Peyer's patch (tissue), 4 donors: Measurements from ENCODE around the gene AKTIP.

ENCODE experiments used
- POLR2A ChIP-seq, 2 donors: fragments of 450-650 bp; IDR thresholded peaks; one replicate each; pipeline ENCODE4 v1.5.1; 2017; ENCODE audit warnings: antibody characterized with exemption in 2 of 2, mild to moderate bottlenecking in 2 of 2, moderate library complexity in 2 of 2
- TF ChIP-seq, protein P1 (sequence below), 6 experiments: fragments of 450-650 bp in 4 of 6; fragments of 200-600 bp in 2 of 6; sonication (generic) in 1 of 6; IDR thresholded peaks; one replicate each; pipeline ENCODE4 v1.5.1; 2017 to 2019; ENCODE audit warnings: antibody characterized with exemption in 6 of 6, mild to moderate bottlenecking in 3 of 6, moderate library complexity in 1 of 6

DNA sequence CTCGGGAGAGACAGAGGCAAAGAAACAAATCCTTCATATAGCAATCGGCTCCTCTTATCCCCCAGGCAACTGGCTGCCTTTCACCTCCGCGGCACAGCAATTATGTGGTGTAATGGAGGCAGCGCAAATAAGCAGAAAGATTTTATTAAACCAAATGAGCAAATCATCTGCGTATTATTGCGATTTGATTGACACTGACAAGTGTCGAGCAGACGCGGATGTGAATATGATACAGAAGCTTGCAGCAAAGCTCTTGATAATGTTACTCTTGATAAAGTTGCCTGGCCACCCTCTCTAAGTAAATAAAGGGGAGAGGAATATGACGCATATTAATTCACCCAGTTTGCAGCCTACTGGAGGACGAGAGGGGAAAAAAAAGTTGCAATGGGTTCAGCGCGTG lies 26.5 kb upstream of the AKTIP start:
- TF ChIP-seq, protein P1, sequence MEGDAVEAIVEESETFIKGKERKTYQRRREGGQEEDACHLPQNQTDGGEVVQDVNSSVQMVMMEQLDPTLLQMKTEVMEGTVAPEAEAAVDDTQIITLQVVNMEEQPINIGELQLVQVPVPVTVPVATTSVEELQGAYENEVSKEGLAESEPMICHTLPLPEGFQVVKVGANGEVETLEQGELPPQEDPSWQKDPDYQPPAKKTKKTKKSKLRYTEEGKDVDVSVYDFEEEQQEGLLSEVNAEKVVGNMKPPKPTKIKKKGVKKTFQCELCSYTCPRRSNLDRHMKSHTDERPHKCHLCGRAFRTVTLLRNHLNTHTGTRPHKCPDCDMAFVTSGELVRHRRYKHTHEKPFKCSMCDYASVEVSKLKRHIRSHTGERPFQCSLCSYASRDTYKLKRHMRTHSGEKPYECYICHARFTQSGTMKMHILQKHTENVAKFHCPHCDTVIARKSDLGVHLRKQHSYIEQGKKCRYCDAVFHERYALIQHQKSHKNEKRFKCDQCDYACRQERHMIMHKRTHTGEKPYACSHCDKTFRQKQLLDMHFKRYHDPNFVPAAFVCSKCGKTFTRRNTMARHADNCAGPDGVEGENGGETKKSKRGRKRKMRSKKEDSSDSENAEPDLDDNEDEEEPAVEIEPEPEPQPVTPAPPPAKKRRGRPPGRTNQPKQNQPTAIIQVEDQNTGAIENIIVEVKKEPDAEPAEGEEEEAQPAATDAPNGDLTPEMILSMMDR (IDR thresholded peaks at IDR 0.05), result no peak
- no peak for TF ChIP-seq POLR2A (IDR thresholded peaks at IDR 0.05)
